ENCODE results near the gene MFAP1. TPM values are rescaled to one million over a fixed set of nuclear protein-coding genes. Genes with fewer than 3 reads are reported as not detected.

Gene MFAP1
- total RNA-seq, 1 donor from 2014 or later, result 37.4 TPM

DNA sequence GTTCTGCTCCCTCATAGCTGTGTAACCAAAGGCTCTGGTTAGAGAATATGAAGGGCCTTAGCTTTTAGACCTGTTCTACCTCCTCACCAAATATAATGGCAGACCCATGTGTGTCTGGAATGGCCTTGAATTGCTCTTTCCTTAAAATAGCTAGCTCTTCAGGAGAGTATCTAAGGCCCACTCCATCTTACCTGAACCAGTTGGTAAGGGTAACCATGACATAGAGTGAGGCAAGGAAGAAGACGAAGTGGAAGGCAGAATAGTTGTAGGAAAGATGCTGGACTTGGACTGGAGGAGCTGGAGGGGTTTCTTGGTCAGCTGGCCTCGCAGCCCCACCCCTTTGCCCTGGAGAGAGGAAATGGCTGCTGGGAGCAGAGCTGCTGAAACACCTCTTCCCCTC lies 29.3 kb downstream of the MFAP1 start:
- Mint-ChIP-seq H3K9me3 (no peaks in the 10 kb centered on the region), H3K27ac (peak overlapping the region; percentile 39), H3K36me3 (peaks cover 51% of the 10 kb centered on the region), H3K4me1 (ENCODE audit: unreplicated experiment) (peaks cover 48% of the 10 kb centered on the region), H3K4me3 (peak overlapping the region; percentile 96), H3K27me3 (no peaks in the 10 kb centered on the region)
- TF ChIP-seq, protein P1, sequence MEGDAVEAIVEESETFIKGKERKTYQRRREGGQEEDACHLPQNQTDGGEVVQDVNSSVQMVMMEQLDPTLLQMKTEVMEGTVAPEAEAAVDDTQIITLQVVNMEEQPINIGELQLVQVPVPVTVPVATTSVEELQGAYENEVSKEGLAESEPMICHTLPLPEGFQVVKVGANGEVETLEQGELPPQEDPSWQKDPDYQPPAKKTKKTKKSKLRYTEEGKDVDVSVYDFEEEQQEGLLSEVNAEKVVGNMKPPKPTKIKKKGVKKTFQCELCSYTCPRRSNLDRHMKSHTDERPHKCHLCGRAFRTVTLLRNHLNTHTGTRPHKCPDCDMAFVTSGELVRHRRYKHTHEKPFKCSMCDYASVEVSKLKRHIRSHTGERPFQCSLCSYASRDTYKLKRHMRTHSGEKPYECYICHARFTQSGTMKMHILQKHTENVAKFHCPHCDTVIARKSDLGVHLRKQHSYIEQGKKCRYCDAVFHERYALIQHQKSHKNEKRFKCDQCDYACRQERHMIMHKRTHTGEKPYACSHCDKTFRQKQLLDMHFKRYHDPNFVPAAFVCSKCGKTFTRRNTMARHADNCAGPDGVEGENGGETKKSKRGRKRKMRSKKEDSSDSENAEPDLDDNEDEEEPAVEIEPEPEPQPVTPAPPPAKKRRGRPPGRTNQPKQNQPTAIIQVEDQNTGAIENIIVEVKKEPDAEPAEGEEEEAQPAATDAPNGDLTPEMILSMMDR (conservative IDR thresholded peaks at IDR 0.05), result no peak
- no peak for DNase-seq (ENCODE audit: extremely low spot score, unreplicated experiment)

GRCh38 chr15:43794269-43795037 lies 30.0 kb downstream of the MFAP1 start:
- H3K36me3 Mint-ChIP-seq, result peaks cover 45% of the 10 kb centered on the region
- TF ChIP-seq, protein P1 (conservative IDR thresholded peaks at IDR 0.05), result no peak
- H3K27me3 Mint-ChIP-seq, result no peaks in the 10 kb centered on the region
- no peak for DNase-seq (ENCODE audit: extremely low spot score, unreplicated experiment)
- no peaks in the 10 kb centered on the region for H3K9me3 Mint-ChIP-seq
- H3K27ac Mint-ChIP-seq, result peak overlapping the region; percentile 97
- peak overlapping the region; percentile 96 for H3K4me3 Mint-ChIP-seq
- H3K4me1 Mint-ChIP-seq (ENCODE audit: unreplicated experiment), result peaks cover 41% of the 10 kb centered on the region

- peak overlapping the region; percentile 96 for H3K4me3 Mint-ChIP-seq
- H3K9me3 Mint-ChIP-seq, result no peaks in the 10 kb centered on the region
- H3K27ac Mint-ChIP-seq, result peak overlapping the region; percentile 97
- DNase-seq (ENCODE audit: extremely low spot score, unreplicated experiment), result no peak
- H3K36me3 Mint-ChIP-seq, result peaks cover 37% of the 10 kb centered on the region
- peaks cover 33% of the 10 kb centered on the region for H3K4me1 Mint-ChIP-seq (ENCODE audit: unreplicated experiment)
- TF ChIP-seq, protein P1 (conservative IDR thresholded peaks at IDR 0.05), result no peak
- no peaks in the 10 kb centered on the region for H3K27me3 Mint-ChIP-seq
Measured at GRCh38 chr15:43793647-43794046, 30.8 kb downstream of the MFAP1 start.

GRCh38 chr15:43792761-43793476 lies 31.6 kb downstream of the MFAP1 start:
- Mint-ChIP-seq H3K36me3 (peaks cover 32% of the 10 kb centered on the region), H3K4me1 (ENCODE audit: unreplicated experiment) (peaks cover 27% of the 10 kb centered on the region), H3K27me3 (no peaks in the 10 kb centered on the region), H3K9me3 (no peaks in the 10 kb centered on the region), H3K4me3 (peak overlapping the region; percentile 96), H3K27ac (peak overlapping the region; percentile 97)
- DNase-seq (ENCODE audit: extremely low spot score, unreplicated experiment), result no peak
- TF ChIP-seq, protein P1 (conservative IDR thresholded peaks at IDR 0.05), result no peak

GRCh38 chr15:43791993-43792760 lies 32.3 kb downstream of the MFAP1 start, which contains the start of gene SERF2:
SERF2 (plus strand) TSS chr15:43792320; CDS start chr15:43792377, 57 bp downstream.
- Mint-ChIP-seq H3K9me3 (no peaks in the 10 kb centered on the region), H3K4me1 (ENCODE audit: unreplicated experiment) (peaks cover 23% of the 10 kb centered on the region), H3K36me3 (peaks cover 32% of the 10 kb centered on the region), H3K4me3 (peak within 1 kb of the TSS; percentile 96), H3K27me3 (no peaks in the 10 kb centered on the region), H3K27ac (peak within 1 kb of the TSS; percentile 97)
- DNase-seq (ENCODE audit: extremely low spot score, unreplicated experiment), result peak; percentile 99
- TF ChIP-seq, protein P1 (conservative IDR thresholded peaks at IDR 0.05), result no peak
